ENCODE data around the gene CCDC89. TPM values are rescaled to one million over a fixed set of nuclear protein-coding genes. Genes with fewer than 3 reads are reported as not detected.

CCDC89 gene
- total and polyA plus RNA-seq, 10 of the 15 experiments (the other 5 are each of a cell fraction or from before 2014, with no cell fraction given) = 0.11 to 0.15 TPM; not detected in 8

- CTCF ChIA-PET = interaction anchor here (0.6 to 1.3 kb wide), 4 partner anchors 11 to 154 kb away, joined by 3 to 5 read pairs (median 4); partner anchors contain the start of gene CCDC83
- SMC1A ChIA-PET (ENCODE audit: uncharacterized antibody, unreplicated experiment) = interaction anchor here (0.8 to 2.1 kb wide), 5 partner anchors 10 to 162 kb away, joined by 3 to 6 read pairs (median 4); no protein-coding TSS in a partner anchor
- Histone ChIP-seq H3K4me2 (ENCODE audit: control insufficient read depth, insufficient read depth) (peak overlapping the region; percentile 49; the same call in 1 of the 2 replicates), H4K20me1 (ENCODE audit: control insufficient read depth, insufficient read depth) (no peaks in the 10 kb centered on the region), H3K79me2 (ENCODE audit: control insufficient read depth, insufficient read depth, low read length) (no peaks in the 10 kb centered on the region), H3K9ac (ENCODE audit: control insufficient read depth, insufficient read depth, low read length) (no peak overlapping the region), H3K27ac (ENCODE audit: control insufficient read depth, insufficient read depth) (no peak overlapping the region), H3K27me3 (replicated peaks in 1 of 2; ENCODE audit: control insufficient read depth in 2 of 2, insufficient read depth in 2 of 2, low read length in 1 of 2) (no peaks in the 10 kb centered on the region), H3K36me3 (ENCODE audit: control insufficient read depth in 2 of 2, insufficient read depth in 2 of 2, low read length in 1 of 2) (no peaks in the 10 kb centered on the region), H3K4me1 (ENCODE audit: control insufficient read depth, insufficient read depth, low read length) (peaks cover 9% of the 10 kb centered on the region), H2AFZ (ENCODE audit: control insufficient read depth, low read depth, low read length) (peak overlapping the region; percentile 30), H3K4me3 (no peak overlapping the region), H3K9me3 (replicated peaks; ENCODE audit: control insufficient read depth, insufficient read depth, low read length) (no peaks in the 10 kb centered on the region; the same call in 2 of the 3 replicates)
- ATAC-seq (peak; percentile 86), DNase-seq (ENCODE audit: low read depth, low spot score) (no peak), FAIRE-seq (peak; percentile 13)
- in situ Hi-C loops (cut with MboI) (no loop called here), intact Hi-C loops (cut with micrococcal nuclease; ENCODE audit: unreplicated experiment) (no loop called here)
- RAD21 ChIA-PET (ENCODE audit: unreplicated experiment) = interaction anchor here (1.0 kb wide), 1 partner anchor 19 kb away, joined by 3 read pairs; no protein-coding TSS in a partner anchor
- 75% methylated on average over 2 of the region's 2 CpGs for WGBS (ENCODE audit: insufficient coverage, insufficient replicate concordance, low lambda C conversion rate, missing lambda C conversion rate)
- TF ChIP-seq IRF4 (IDR thresholded peaks at IDR 0.05; ENCODE audit: low read depth, low read length) (no peak), ZNF384 (IDR thresholded peaks at IDR 0.05; ENCODE audit: borderline replicate concordance, low read depth, low read length) (peak; percentile 57; the same call in 1 of the 2 replicates)
- BruUV-seq (replicated peaks) = no TSS peak
- POLR2A ChIA-PET = interaction anchor here (0.6 to 0.8 kb wide), 2 partner anchors 37 to 256 kb away, joined by 3 to 5 read pairs; no protein-coding TSS in a partner anchor
These were observed 14.2 kb upstream of the CCDC89 start for GRCh38 chr11:85699957-85700741.

- H4K20me1 ChIP-seq (ENCODE audit: control insufficient read depth, insufficient read depth) = no peaks in the 10 kb centered on the region
- no peak overlapping the region for H2AFZ ChIP-seq (ENCODE audit: control insufficient read depth, low read depth, low read length)
- no TSS peak for BruUV-seq (replicated peaks)
- H3K4me1 ChIP-seq (ENCODE audit: control insufficient read depth, insufficient read depth, low read length) = peaks cover 9% of the 10 kb centered on the region
- no peaks in the 10 kb centered on the region for H3K27me3 ChIP-seq (replicated peaks in 1 of 2; ENCODE audit: control insufficient read depth in 2 of 2, insufficient read depth in 2 of 2, low read length in 1 of 2)
- DNase-seq (ENCODE audit: low read depth, low spot score) (no peak), ATAC-seq (no peak), FAIRE-seq (no peak)
- in situ Hi-C loops (cut with MboI) (no loop called here), intact Hi-C loops (cut with micrococcal nuclease; ENCODE audit: unreplicated experiment) (no loop called here)
- no peaks in the 10 kb centered on the region for H3K79me2 ChIP-seq (ENCODE audit: control insufficient read depth, insufficient read depth, low read length)
- RAD21 ChIA-PET (ENCODE audit: unreplicated experiment) = no interaction called here
- CTCF ChIA-PET = interaction anchor here (1.5 to 4.3 kb wide), 2 partner anchors 13 to 128 kb away, joined by 4 to 27 read pairs; partner anchors contain the start of gene CCDC89
- no peak overlapping the region for H3K4me3 ChIP-seq
- H3K4me2 ChIP-seq (ENCODE audit: control insufficient read depth, insufficient read depth) = no peak overlapping the region
- H3K9me3 ChIP-seq (replicated peaks; ENCODE audit: control insufficient read depth, insufficient read depth, low read length) = no peaks in the 10 kb centered on the region; the same call in 2 of the 3 replicates
- POLR2A ChIA-PET = interaction anchor here (1.2 kb wide), 1 partner anchor 14 kb away, joined by 3 read pairs; no protein-coding TSS in a partner anchor
- no peak overlapping the region for H3K9ac ChIP-seq (ENCODE audit: control insufficient read depth, insufficient read depth, low read length)
- WGBS (ENCODE audit: insufficient coverage, insufficient replicate concordance, low lambda C conversion rate, missing lambda C conversion rate) = 43% methylated on average over 1 of the region's 1 CpG
- no peaks in the 10 kb centered on the region for H3K36me3 ChIP-seq (ENCODE audit: control insufficient read depth in 2 of 2, insufficient read depth in 2 of 2, low read length in 1 of 2)
- no peak for TF ChIP-seq E2F8 (IDR thresholded peaks at IDR 0.05; ENCODE audit: low read depth, partially characterized antibody)
- TF ChIP-seq NR2F1 (conservative IDR thresholded peaks at IDR 0.05) = no peak
- TF ChIP-seq HDAC6 (IDR thresholded peaks at IDR 0.05; ENCODE audit: unreplicated experiment) = no peak
- TF ChIP-seq ZNF24 (IDR thresholded peaks at IDR 0.05) = no peak
- no peak for TF ChIP-seq EGR1 (IDR thresholded peaks at IDR 0.05; ENCODE audit: borderline replicate concordance in 1 of 2, low read depth in 2 of 2, low read length in 2 of 2)
- no peak for TF ChIP-seq CEBPB (IDR thresholded peaks at IDR 0.05; ENCODE audit: borderline replicate concordance in 1 of 2, low read depth in 2 of 2, low read length in 2 of 2)
- TF ChIP-seq SPI1 (IDR thresholded peaks at IDR 0.05; ENCODE audit: borderline replicate concordance, insufficient read depth, low read depth, low read length) = no peak
- no peak for TF ChIP-seq TBL1XR1 (IDR thresholded peaks at IDR 0.05; ENCODE audit: low read depth, low read length)
- no peak for TF ChIP-seq TARDBP (IDR thresholded peaks at IDR 0.05; ENCODE audit: borderline replicate concordance)
- H3K27ac ChIP-seq (ENCODE audit: control insufficient read depth, insufficient read depth) = no peak overlapping the region
- SMC1A ChIA-PET (ENCODE audit: uncharacterized antibody, unreplicated experiment) = interaction anchor here (2.1 kb wide), 1 partner anchor 8 kb away, joined by 5 read pairs; no protein-coding TSS in a partner anchor
These were observed 12.2 kb upstream of the CCDC89 start for GRCh38 chr11:85698195-85698594.

Data from GM12878 (cell line).